Natural killer cell (primary cell): Measurements from ENCODE around the gene SLC35B2. TPM values are rescaled to one million over a fixed set of nuclear protein-coding genes. Genes with fewer than 3 reads are reported as not detected.

Experiments
- ATAC-seq, 3 donors: fragments of 150-1000 bp in 2 of 3; fragments of 200-7000 bp in 1 of 3; cut with Tn5 transposase; 1 replicate in 1 of 3; 2 replicates in 2 of 3; pipeline ENCODE4 v1.10.0; 2021; ENCODE audit warnings: mild to moderate bottlenecking in 2 of 3, moderate library complexity in 2 of 3
- DNase-seq, 2 donors: peaks; one replicate each; pipeline versions ENCODE4 v3.0.0 to v3.0.0-alpha.2; 2013 to 2021; ENCODE audit warnings: mixed read lengths in 1 of 2
- H3K27ac ChIP-seq: one replicate; pipeline ENCODE4 v1.5.1; 2013; ENCODE audit warnings: mild to moderate bottlenecking, low read length
- H3K27me3 ChIP-seq: one replicate; pipeline ENCODE4 v1.6.1; 2013; ENCODE audit warnings: low read length; ENCODE audit not compliant: control insufficient read depth, insufficient read depth
- H3K36me3 ChIP-seq: one replicate; pipeline ENCODE4 v1.6.1; 2013; ENCODE audit warnings: low read length; ENCODE audit not compliant: control insufficient read depth, insufficient read depth
- H3K4me1 ChIP-seq: one replicate; pipeline ENCODE4 v1.6.1; 2013; ENCODE audit warnings: low read length; ENCODE audit not compliant: control insufficient read depth, insufficient read depth
- H3K4me3 ChIP-seq: one replicate; pipeline ENCODE4 v1.5.1; 2013; ENCODE audit warnings: low read length
- H3K9me3 ChIP-seq: one replicate; pipeline ENCODE4 v1.6.1; 2013; ENCODE audit warnings: low read length; ENCODE audit not compliant: control insufficient read depth, insufficient read depth
- H3K27ac Mint-ChIP-seq, 2 donors: one replicate each; pipeline ENCODE4 v1.8.0; 2022; ENCODE audit warnings: mild to moderate bottlenecking in 2 of 2, mixed read lengths in 2 of 2, moderate library complexity in 1 of 2
- H3K27me3 Mint-ChIP-seq, 2 donors: one replicate each; pipeline ENCODE4 v1.8.0; 2022; ENCODE audit warnings: low read depth in 2 of 2, mixed read lengths in 2 of 2
- H3K36me3 Mint-ChIP-seq: one replicate; pipeline ENCODE4 v1.8.0; 2022; ENCODE audit warnings: mixed read lengths
- H3K4me1 Mint-ChIP-seq, 2 donors: one replicate each; pipeline ENCODE4 v1.8.0; 2022; ENCODE audit warnings: mixed read lengths in 2 of 2
- H3K4me3 Mint-ChIP-seq: one replicate; pipeline ENCODE4 v1.8.0; 2022; ENCODE audit warnings: mild to moderate bottlenecking, moderate library complexity, mixed read lengths
- H3K9me3 Mint-ChIP-seq, 2 donors: one replicate each; pipeline ENCODE4 v1.8.0; 2022; ENCODE audit warnings: mixed read lengths in 2 of 2
- CTCF ChIP-seq: fragments of 200-600 bp; IDR thresholded peaks from one replicate; pipeline ENCODE4 v1.8.0; 2022; ENCODE audit warnings: antibody characterized with exemption
- WGBS: methylation state at CpG from one replicate; pipeline ENCODE4 v1.1.7; 2013; ENCODE audit warnings: missing lambda C conversion rate; ENCODE audit not compliant: insufficient coverage; 5-methylcytosine and 5-hydroxymethylcytosine counted together
- intact Hi-C: fragments of 100-400 bp; cut with micrococcal nuclease; formaldehyde crosslinking; loops from one replicate; pipeline ENCODE4 v1.14.2; 2022
- total RNA-seq, 4 donors: library from RNA; stranded (reverse); fragments of 120-200 nt in 1 of 4; gene quantifications; one replicate each; pipeline versions ENCODE4 v1.2.3 to v1.2.4, GENCODE V29; 2013 to 2022

SLC35B2 gene
- total RNA-seq, 3 donors from 2014 or later (not counting 1 experiment from before 2014, with no cell fraction given): 20.9 to 27.7 (median 26.8) TPM

GRCh38 chr6:44235269-44235668, 22.1 kb downstream of the SLC35B2 start:
- 83% methylated on average over 5 of the region's 6 CpGs for WGBS
- Mint-ChIP-seq H3K36me3 (no peaks in the 10 kb centered on the region), H3K27ac (no peak overlapping the region), H3K9me3 (no peaks in the 10 kb centered on the region), H3K27me3 (no peaks in the 10 kb centered on the region), H3K4me3 (no peak overlapping the region), H3K4me1 (peaks cover 8 to 16% of the 10 kb centered on the region in 2 donors)
- no peak overlapping the region for H3K4me3 ChIP-seq
- DNase-seq: no peak
- H3K27me3 ChIP-seq: no peaks in the 10 kb centered on the region
- H3K27ac ChIP-seq: no peak overlapping the region
- intact Hi-C loops: no loop called here
- H3K36me3 ChIP-seq: no peaks in the 10 kb centered on the region
- TF ChIP-seq CTCF: no peak
- no peaks in the 10 kb centered on the region for H3K9me3 ChIP-seq
- no peak for ATAC-seq
- peaks cover 20% of the 10 kb centered on the region for H3K4me1 ChIP-seq

- H3K27ac Mint-ChIP-seq: peak overlapping the region in 1 of 2 donors; percentile 33
- peak in 1 of 2 donors; percentile 43 for DNase-seq
Observed at GRCh38 chr6:44234101-44235025, 23.0 kb downstream of the SLC35B2 start.

GRCh38 chr6:44233567-44234100, 23.7 kb downstream of the SLC35B2 start:
- H3K4me1 Mint-ChIP-seq: peaks cover 7 to 15% of the 10 kb centered on the region in 2 donors
- Histone ChIP-seq H3K4me1 (peaks cover 20% of the 10 kb centered on the region), H3K4me3 (no peak overlapping the region), H3K27me3 (no peaks in the 10 kb centered on the region), H3K9me3 (no peaks in the 10 kb centered on the region), H3K27ac (no peak overlapping the region), H3K36me3 (no peaks in the 10 kb centered on the region)
- no peaks in the 10 kb centered on the region for H3K27me3 Mint-ChIP-seq
- peak overlapping the region in 1 of 2 donors; percentile 33 for H3K27ac Mint-ChIP-seq
- WGBS: 80% methylated on average over 14 of the region's 14 CpGs
- no peaks in the 10 kb centered on the region for H3K9me3 Mint-ChIP-seq
- no peak for TF ChIP-seq CTCF
- H3K4me3 Mint-ChIP-seq: no peak overlapping the region
- no peaks in the 10 kb centered on the region for H3K36me3 Mint-ChIP-seq
- DNase-seq (no peak), ATAC-seq (no peak)
- intact Hi-C loops: no loop called here

More at GRCh38 chr6:44234101-44235025, 23.0 kb downstream of the SLC35B2 start:
- 80% methylated on average over 5 of the region's 5 CpGs for WGBS
- no peak overlapping the region for H3K4me3 Mint-ChIP-seq
- H3K4me1 Mint-ChIP-seq: peaks cover 8 to 16% of the 10 kb centered on the region in 2 donors
- no peaks in the 10 kb centered on the region for H3K27me3 Mint-ChIP-seq
- H3K27ac ChIP-seq: no peak overlapping the region
- intact Hi-C loops: no loop called here
- no peak for ATAC-seq
- peaks cover 20% of the 10 kb centered on the region for H3K4me1 ChIP-seq
- no peaks in the 10 kb centered on the region for H3K27me3 ChIP-seq
- H3K9me3 ChIP-seq: no peaks in the 10 kb centered on the region
- no peaks in the 10 kb centered on the region for H3K9me3 Mint-ChIP-seq
- TF ChIP-seq CTCF: no peak
- no peaks in the 10 kb centered on the region for H3K36me3 ChIP-seq
- H3K36me3 Mint-ChIP-seq: no peaks in the 10 kb centered on the region
- H3K4me3 ChIP-seq: no peak overlapping the region
